Stimulated activated CD8-positive, alpha-beta memory T cell treated with anti-CD3 and anti-CD28 coated beads, Interleukin-7, amount 100 ng/mL, for 4 hours (primary cell): ENCODE results near the gene HLA-DRA.
"Not testable (repeated sequence)": the region's sequence is repeated elsewhere in the genome, so short reads cannot be mapped to it uniquely, and the experiment has no call there.

ENCODE experiments used
- DNase-seq, 2 donors: peaks; one replicate each; pipeline ENCODE4 v3.0.0-alpha.2; 2020; ENCODE audit warnings: low read depth in 2 of 2

The HLA-DRA gene

GRCh38 chr6:32431142-32431541 is 8.5 kb upstream of the HLA-DRA start:
- no peak for DNase-seq

DNA sequence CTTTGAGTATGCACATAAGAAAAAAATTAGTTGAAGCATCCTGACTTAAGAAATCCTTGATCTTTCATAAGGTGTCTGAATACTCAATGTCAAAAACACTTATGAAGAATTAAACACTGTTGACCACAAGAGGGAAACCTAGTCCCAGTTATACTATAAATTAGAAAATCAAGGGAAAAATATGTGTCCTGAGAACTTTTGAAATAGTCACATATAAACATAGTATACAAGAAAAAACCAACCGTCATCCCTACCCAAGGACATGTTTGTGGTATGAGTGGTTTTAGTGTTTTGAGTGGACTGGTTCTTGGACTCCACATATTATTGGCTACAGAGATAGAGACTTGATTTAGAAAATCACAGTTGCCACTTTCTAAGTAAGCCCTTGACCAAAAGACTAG is 7.6 kb upstream of the HLA-DRA start:
- no peak for DNase-seq

DNA sequence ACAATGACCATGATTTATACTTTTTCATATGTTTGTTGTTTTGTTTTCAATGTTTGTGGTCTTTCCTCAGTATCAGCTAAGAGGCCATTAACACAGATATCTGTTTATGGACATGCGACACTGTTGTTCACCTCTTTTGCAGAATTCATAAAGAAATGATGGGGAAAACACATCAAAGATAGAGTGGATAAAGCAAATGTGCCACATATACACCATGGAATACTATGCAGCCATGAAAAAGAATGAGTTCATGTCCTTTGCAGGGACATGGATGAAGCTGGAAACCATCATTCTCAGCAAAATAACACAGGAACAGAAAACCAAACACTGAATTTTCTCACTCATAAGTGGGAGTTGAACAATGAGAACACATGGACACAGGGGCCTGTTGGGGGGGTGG is 5.7 kb upstream of the HLA-DRA start:
- DNase-seq, result not testable (repeated sequence)

- DNase-seq, result no peak
Measured at GRCh38 chr6:32436186-32436585, 3.5 kb upstream of the HLA-DRA start.

- no peak for DNase-seq
Measured at GRCh38 chr6:32436995-32437836, 2.5 kb upstream of the HLA-DRA start.

- no peak for DNase-seq
Measured at GRCh38 chr6:32439139-32439538, 548 bp upstream of the HLA-DRA start.

GRCh38 chr6:32442243-32442667 is 2.6 kb downstream of the HLA-DRA start:
- no peak for DNase-seq

DNA sequence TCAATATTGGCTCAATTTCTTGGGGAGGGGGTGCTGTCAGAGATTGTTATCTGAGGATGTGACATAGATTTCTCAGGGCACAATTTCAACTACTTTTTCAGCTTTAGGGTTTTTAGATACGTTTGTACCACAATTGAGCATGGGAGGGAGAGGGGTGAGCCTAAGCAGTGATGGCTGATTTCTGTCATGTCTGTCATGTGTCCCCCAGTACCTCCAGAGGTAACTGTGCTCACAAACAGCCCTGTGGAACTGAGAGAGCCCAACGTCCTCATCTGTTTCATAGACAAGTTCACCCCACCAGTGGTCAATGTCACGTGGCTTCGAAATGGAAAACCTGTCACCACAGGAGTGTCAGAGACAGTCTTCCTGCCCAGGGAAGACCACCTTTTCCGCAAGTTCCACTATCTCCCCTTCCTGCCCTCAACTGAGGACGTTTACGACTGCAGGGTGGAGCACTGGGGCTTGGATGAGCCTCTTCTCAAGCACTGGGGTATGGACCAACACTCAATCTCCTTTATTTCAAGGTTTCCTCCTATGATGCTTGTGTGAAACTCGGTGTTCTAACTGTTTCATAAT is 3.4 kb downstream of the HLA-DRA start:
- DNase-seq, result no peak

DNA sequence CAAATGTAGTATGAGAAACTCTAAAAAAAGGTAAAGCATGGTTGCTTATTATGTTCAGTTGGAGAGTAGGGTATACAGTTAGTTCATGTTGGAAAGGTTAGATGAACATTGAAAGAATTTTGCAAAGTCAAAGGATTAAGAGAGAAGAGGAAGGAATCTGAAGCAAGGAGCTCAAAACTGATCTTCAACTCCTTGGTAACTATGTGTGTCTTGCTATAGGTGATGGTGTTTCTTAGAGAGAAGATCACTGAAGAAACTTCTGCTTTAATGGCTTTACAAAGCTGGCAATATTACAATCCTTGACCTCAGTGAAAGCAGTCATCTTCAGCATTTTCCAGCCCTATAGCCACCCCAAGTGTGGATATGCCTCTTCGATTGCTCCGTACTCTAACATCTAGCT is 4.7 kb downstream of the HLA-DRA start:
- DNase-seq, result no peak

DNA sequence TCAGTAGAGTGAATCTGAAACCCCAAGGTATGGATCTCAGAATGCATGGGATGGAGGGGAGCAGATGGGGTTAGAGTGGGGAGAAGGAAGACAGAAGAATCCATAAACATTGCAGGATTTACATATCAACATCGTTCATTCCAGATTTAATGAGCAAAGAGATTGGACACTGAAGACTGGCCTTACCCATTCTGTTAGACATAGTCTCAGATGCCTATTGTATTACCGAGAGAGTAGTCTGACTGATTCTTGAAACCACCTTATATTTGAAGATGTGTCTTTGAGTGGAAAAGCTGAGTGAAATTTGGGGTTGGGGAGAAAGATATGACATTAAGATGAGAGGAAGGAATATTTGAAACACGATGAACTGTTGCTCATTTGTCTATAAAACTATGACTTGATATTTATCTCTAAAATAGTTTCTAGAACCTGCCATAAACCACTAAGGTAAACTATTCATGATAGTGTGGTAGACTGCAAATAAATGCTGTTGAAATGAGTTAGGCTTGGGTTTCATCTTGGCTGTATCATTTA is 5.7 kb downstream of the HLA-DRA start:
- no peak for DNase-seq

DNA sequence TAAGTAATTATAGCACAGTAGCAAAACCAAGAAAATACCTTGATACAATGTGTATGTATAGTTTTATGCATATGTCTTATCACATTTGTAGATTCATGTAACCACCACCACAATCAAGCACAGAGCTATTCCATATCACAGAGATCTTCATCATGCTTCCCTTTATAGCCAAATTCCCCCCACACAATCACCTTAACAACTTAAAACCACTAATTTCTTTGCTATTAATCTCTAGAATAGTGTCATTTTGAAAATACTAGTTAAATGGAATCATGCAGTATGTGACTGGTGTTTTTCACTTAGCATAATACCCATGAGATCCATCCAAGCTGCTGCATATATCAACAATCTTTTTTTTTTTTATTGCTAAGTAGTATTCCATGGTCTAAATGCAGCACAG is 8.2 kb downstream of the HLA-DRA start:
- DNase-seq, result no peak

DNA sequence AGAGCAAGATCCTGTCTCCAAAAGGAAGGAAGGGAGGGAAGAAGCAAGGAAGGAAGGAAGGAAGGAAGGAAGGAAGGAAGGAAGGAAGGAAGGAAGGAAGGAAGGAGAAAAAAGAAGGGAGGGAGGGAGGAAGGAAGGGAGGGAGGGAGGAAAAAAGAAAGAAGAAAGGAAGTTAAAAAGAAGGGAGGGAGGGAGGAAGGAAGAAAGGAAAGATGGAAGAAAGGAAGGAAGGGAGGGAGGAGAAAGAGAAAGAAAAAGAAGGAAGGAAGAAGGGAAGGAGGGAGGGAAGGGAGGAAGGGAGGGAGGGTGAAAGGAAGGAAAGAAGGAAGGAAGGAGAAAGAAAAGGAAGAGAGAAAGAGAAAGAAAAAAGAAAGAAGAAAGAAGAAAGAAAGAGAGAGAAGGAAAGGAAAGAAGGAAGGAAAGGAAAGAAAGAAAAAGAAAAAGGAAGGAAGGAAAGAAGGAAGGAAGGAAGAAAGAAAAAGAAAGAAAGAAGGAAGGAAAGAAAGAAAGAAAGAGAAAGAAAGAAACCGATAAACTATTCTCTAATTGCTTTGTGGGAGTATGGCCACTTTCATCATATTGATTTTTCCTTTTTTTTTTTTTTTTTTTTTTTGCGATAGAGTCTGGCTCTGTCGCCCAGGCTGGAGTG is 9.5 kb downstream of the HLA-DRA start:
- no peak for DNase-seq

DNA sequence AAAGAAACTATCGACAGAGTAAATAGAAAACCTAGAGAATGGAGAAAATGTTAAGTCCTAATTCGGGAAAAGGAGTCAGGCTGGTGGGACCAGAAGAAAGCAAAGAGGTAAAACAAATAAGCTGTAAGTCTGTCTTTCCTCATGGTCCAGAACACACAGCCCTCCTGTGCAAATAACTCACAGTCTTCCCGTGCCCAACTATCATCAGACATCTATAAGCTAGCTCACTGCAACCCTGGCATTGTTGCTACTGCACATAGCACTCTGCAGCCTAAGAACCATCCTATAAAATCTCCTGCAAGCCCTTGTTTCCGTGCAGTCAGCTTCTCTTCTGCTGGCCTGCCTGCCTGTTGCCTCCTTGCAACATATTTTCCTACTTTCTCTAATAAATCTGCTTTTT is 17.4 kb downstream of the HLA-DRA start:
- DNase-seq, result no peak

- DNase-seq, result no peak
Measured at GRCh38 chr6:32459781-32460424, 20.2 kb downstream of the HLA-DRA start.

DNA sequence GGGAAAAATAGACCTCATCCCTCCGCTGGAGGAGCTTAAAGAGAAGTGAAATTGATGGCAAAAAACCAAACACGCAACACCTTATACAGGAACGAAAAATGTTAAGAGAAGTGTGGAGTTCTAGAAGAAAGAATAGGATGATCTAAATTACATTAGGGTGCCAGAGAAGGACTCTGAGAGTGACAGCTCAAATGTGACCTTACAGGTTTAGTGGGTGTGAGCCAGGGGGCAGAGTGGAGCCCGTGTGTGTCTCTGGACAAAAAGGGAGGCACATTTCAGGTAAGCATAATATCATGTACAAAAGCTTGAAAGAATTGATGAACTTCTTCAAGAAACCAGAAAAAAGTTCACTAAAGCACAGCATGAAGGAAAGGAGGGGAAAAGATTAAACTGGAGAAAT is 20.8 kb downstream of the HLA-DRA start:
- DNase-seq, result no peak

- DNase-seq, result no peak
Measured at GRCh38 chr6:32461493-32461892, 21.8 kb downstream of the HLA-DRA start.

- peak in 1 of 2 donors; percentile 17 for DNase-seq
Measured at GRCh38 chr6:32462609-32463008, 22.9 kb downstream of the HLA-DRA start.

GRCh38 chr6:32467743-32468503 is 28.2 kb downstream of the HLA-DRA start:
- not testable (repeated sequence) for DNase-seq

DNA sequence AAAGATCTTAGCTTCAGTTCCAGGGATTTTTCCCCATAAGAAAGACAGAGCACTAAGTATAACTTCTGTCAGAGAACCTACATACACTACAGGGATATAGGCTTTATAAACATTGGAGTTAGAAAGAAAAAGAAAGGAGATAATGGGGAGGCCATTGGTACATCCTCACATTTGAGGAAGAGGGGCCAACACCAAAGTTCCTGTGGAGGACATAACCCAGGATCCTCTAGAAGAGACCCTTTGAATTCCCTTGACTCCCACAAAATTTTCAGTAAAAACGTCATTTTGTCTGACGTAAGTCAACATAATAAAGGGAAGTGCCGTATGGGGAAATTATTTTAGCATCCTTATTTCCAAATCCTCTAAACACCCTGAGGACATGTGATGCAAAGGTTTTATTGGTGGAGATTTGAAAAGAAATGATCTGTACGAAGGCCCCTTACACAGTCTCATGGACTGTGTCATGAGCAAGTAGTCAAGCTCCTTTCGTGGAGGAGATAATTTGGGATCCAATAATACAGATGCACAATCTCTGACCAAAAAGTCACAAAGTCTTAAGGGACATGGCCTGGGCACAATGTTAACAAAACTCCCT is 33.2 kb downstream of the HLA-DRA start:
- no peak for DNase-seq

- DNase-seq, result not testable (repeated sequence)
Measured at GRCh38 chr6:32473376-32474348, 34.0 kb downstream of the HLA-DRA start.
